WTC11 (cell line): ENCODE measurements around the gene PPP1R3F.

ENCODE experiments used
- CREB1 ChIP-seq: sonication (generic); formaldehyde crosslinking; IDR thresholded peaks from 2 replicates; pipeline ENCODE4 v1.8.0; 2023; ENCODE audit warnings: mild to moderate bottlenecking, missing genetic modification reagents
- GRHL2 ChIP-seq: fragments of 250-450 bp; sonication (Bioruptor Pico); IDR thresholded peaks from 2 replicates; pipeline ENCODE4 v1.8.0; 2022; ENCODE audit warnings: mild to moderate bottlenecking, moderate library complexity; ENCODE audit not compliant: insufficient replicate concordance, severe bottlenecking
- RELA ChIP-seq: sonication (generic); formaldehyde crosslinking; IDR thresholded peaks from 2 replicates; pipeline ENCODE4 v1.8.1; 2022; ENCODE audit warnings: missing genetic modification reagents, mild to moderate bottlenecking, borderline replicate concordance
- USF1 ChIP-seq: sonication (generic); formaldehyde crosslinking; IDR thresholded peaks from 2 replicates; pipeline ENCODE4 v1.8.0; 2022; ENCODE audit warnings: mild to moderate bottlenecking, missing genetic modification reagents
- TF ChIP-seq, protein P1 (sequence below): fragments of 200-600 bp; IDR thresholded peaks from 2 replicates; pipeline ENCODE4 v1.8.0; 2022; ENCODE audit warnings: antibody characterized with exemption
- TF ChIP-seq, protein P2 (sequence below): sonication (generic); formaldehyde crosslinking; IDR thresholded peaks from 2 replicates; pipeline ENCODE4 v1.8.1; 2022; ENCODE audit warnings: low read depth, mild to moderate bottlenecking, moderate library complexity, missing genetic modification reagents, borderline replicate concordance

DNA sequence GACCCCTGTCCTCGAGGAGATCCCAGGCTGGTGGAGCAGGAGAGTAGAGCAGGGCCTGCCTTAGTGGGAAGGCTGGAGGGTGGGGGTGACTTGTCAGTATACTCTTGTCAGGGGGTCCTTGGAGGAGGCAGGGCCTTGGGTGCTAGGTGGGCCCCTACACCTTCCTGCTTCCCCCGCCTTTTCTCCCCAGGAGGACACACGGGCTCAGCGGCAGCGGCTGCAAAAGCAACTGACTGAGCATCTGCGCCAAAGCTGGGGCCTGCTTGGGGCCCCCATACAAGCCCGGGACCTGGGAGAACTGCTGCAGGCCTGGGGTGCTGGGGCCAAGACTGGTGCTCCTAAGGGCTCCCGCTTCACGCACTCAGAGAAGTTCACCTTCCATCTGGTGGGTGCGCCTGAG, 23.1 kb upstream of the PPP1R3F start:
- TF ChIP-seq CREB1 (CRISPR knock-in tag) (no peak), GRHL2 (CRISPR knock-in tag) (no peak), RELA (CRISPR knock-in tag) (no peak), USF1 (CRISPR knock-in tag) (no peak)
- TF ChIP-seq, protein P1, sequence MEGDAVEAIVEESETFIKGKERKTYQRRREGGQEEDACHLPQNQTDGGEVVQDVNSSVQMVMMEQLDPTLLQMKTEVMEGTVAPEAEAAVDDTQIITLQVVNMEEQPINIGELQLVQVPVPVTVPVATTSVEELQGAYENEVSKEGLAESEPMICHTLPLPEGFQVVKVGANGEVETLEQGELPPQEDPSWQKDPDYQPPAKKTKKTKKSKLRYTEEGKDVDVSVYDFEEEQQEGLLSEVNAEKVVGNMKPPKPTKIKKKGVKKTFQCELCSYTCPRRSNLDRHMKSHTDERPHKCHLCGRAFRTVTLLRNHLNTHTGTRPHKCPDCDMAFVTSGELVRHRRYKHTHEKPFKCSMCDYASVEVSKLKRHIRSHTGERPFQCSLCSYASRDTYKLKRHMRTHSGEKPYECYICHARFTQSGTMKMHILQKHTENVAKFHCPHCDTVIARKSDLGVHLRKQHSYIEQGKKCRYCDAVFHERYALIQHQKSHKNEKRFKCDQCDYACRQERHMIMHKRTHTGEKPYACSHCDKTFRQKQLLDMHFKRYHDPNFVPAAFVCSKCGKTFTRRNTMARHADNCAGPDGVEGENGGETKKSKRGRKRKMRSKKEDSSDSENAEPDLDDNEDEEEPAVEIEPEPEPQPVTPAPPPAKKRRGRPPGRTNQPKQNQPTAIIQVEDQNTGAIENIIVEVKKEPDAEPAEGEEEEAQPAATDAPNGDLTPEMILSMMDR = no peak
- TF ChIP-seq, protein P2, sequence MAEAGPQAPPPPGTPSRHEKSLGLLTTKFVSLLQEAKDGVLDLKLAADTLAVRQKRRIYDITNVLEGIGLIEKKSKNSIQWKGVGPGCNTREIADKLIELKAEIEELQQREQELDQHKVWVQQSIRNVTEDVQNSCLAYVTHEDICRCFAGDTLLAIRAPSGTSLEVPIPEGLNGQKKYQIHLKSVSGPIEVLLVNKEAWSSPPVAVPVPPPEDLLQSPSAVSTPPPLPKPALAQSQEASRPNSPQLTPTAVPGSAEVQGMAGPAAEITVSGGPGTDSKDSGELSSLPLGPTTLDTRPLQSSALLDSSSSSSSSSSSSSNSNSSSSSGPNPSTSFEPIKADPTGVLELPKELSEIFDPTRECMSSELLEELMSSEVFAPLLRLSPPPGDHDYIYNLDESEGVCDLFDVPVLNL (CRISPR knock-in tag) = no peak
